A204.1 (cell line): Measurements from ENCODE around the gene ARHGAP28.

ENCODE experiments used
- FAIRE-seq: peaks from 2 replicates; lab custom pipeline; 2012; peaks lifted over from hg19 to GRCh38; lab: Jason Lieb, UNC

The ARHGAP28 gene

GRCh38 chr18:6962571-6963451 lies 233.3 kb downstream of the ARHGAP28 start:
- no peak for FAIRE-seq

- no peak for FAIRE-seq
These were observed 234.1 kb downstream of the ARHGAP28 start for GRCh38 chr18:6963452-6964097.
